GM20431 (cell line): Measurements from ENCODE around the gene SPATA21.

Experiments
- in situ Hi-C: fragments of 300-500 bp; cut with MseI, MboI; formaldehyde crosslinking; loops from one replicate; pipeline ENCODE4 v1.15.0; 2020; ENCODE audit warnings: low sequenced_read_pairs; ENCODE audit not compliant: unreplicated experiment

Gene SPATA21

DNA sequence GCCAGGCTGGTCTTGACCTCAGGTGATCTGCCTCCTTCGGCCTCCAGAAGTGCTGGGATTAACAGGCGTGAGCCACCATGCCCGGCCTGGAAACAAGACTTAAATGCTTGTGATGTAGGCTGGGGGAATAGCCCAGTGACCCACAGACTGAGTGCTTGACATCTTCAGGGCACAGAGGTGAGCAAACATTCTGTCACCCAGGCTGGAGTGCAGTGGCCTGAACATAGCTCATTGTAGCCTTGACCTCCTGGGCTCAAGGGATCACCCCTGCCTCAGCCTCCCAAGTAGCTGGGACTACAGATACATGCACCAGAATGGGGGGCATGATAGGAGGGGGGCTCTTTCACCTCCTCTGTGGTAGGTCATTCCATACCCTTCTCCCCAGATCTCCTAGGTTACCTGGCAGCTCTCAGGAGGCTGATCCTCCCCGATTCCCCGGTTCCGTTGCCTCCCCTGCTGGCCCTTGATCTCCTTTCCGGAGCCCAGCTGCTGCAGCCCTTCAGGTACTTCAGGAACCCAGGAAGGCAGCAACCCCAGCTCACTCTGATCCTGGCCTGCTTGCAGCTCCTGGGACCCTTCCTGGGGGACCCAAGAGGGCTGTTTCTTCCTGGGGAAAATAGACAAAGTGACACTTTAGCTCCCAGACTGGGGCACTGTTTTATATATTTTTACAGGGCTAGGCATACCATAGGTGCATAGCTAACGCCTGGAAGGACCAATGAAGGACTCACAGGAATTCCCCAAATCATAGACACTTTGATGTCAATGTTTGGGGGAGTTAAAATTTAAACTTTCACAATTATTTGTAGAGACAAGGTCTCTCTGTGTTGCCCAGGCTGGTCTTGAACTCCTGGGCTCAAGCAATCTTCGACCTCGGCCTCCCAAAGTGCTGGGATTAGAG, 11.8 kb downstream of the SPATA21 start:
- in situ Hi-C loops, result no loop called here

DNA sequence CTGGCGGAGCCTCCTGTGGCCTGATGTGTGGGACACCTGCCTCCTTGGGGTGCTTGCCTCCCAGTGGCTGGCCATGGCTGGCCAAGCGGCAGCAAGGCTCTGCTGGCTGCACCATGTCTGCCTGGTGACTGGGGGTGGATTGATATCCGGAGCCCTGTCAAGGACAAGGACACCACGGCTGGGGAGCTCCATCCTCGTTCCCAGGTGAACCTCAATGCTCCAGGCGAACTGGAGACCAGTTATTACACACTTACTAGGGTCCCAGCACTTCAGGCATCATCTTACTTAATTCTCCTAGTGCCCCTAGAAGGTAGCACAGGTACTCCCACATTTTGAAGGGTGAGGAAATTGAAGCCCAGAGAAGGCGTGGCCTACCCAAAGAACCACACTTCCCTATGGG, 15.2 kb downstream of the SPATA21 start:
- in situ Hi-C loops, result no loop called here

DNA sequence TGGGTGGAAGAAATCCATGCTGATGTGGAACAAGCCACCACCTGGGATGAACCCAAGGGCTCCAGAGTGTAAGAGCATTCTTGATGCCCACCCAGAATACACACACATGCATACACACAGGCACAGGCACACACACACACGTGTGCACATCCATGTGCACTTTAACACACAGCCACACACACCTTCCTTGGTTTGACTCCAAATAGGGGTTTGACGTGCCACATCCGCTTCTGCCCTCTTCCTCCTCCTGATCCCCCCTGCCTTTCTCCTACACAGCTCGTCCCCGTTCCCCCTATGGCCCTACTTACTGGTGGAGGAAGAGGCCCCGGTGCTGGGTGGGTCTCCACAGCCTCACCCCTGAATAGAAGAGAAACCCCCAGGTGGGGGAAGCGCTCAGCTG, 16.0 kb downstream of the SPATA21 start:
- in situ Hi-C loops, result no loop called here

DNA sequence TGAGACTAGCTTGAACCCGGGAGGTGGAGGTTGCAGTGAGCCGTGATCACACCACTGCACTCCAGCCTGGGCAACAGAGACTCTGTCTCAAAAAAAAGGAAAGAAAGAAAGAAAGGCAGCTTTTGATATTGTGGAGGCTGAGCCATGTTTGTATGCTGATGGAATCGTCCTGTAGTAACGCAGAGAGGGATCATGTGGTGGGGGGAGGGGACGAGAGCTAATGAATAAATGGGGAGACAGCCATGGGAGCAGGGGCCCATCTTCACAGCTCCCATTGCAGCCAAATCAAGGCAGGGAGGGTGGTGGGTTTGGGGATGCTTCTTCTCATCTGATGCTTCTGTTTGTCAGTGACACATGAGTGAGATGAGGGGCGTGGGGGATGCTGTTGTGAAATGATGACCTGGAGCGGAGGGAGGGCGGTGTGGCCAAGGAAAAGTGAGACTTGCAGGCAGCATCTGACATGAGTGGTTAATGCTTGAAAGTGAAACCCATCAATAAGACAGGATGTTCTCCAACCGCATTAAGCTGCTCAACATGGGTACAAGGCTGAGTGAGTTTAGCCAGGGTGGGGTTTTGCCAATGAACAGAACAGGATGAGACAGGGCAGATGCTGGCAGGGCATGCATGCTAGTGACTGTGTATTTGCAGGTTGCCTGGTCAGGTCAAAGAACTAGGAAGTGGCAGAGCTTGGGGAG, 16.7 kb downstream of the SPATA21 start:
- in situ Hi-C loops, result no loop called here

- in situ Hi-C loops, result no loop called here
Measured at GRCh38 chr1:16418823-16419425, 18.3 kb downstream of the SPATA21 start.

- in situ Hi-C loops, result no loop called here
Measured at GRCh38 chr1:16413191-16413590, 24.0 kb downstream of the SPATA21 start.

- in situ Hi-C loops, result no loop called here
Measured at GRCh38 chr1:16410803-16411202, 26.4 kb downstream of the SPATA21 start.

- in situ Hi-C loops, result no loop called here
Measured at GRCh38 chr1:16409536-16410152, 27.6 kb downstream of the SPATA21 start.

DNA sequence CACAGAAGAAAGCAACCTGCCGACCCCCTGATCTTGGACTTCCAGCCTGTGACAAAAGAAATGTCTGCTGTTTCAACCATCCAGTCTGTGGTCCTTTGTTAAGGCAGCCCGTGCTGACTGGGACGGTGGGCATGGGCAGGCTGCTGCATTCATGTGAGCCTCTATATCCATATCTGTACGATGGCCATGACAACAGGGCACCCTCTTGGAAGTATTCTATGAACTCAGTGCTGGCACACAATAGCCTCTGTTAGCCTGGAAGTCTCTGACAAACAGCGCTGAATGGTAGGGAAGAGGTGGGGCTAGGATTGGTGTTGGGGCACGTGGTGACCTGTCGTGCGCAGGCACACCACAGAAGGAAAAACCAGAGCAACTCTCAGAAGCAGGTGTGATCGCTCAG, 30.4 kb downstream of the SPATA21 start:
- in situ Hi-C loops, result no loop called here

- in situ Hi-C loops, result no loop called here
Measured at GRCh38 chr1:16405441-16405840, 31.8 kb downstream of the SPATA21 start.

GRCh38 chr1:16402742-16403141, 34.5 kb downstream of the SPATA21 start:
- in situ Hi-C loops, result no loop called here

DNA sequence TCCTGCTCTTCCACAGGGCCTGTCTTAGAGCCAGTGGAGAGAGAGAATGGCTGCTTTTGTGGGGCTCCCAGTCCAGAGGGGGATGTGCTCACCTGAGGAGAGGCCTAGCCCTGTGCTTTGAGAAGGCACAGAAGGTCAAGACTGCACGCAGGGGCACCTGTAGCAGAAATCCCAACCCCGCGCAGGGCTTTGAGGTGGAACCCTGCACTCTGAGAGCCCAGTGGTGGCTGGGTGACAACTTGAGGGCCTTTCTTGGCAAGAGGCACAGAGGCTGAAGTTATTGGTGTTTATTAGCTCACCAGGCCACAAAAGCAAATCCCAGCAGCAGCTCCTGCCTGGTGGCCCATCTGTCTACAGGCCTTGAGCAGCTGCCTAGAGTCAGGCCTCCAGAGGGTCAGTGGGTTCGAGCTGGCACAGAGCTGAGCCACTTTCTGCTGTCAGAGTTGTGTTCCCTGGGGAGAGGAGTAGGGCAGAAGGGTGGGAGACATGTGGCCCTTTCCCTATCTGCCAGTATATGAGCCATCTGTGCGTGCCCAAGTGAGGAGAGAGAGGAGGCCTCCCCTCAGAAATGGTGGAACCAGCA, 38.8 kb downstream of the SPATA21 start:
- in situ Hi-C loops, result no loop called here

DNA sequence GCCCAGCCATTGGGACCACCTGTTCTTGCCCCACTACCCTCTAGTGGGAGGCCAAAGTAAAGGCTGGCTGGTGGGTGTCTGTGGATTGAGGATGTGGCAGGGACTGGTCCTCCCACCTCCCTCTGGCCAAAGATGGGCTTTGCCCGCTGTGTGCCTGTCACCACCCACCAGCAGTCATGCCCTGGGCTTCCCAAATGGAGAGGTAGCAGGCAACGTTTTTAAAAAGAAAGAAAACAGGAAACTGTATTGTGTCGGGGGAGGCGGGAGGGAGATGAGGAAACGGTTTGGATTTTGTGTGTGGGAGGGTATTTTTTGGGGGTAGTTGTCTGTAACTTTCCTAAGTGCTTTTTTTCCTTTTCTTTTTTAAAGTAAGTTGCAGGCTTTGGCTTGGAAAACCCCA, 40.1 kb downstream of the SPATA21 start:
- in situ Hi-C loops, result no loop called here

- in situ Hi-C loops, result no loop called here
Measured at GRCh38 chr1:16396591-16396990, 40.6 kb downstream of the SPATA21 start.

DNA sequence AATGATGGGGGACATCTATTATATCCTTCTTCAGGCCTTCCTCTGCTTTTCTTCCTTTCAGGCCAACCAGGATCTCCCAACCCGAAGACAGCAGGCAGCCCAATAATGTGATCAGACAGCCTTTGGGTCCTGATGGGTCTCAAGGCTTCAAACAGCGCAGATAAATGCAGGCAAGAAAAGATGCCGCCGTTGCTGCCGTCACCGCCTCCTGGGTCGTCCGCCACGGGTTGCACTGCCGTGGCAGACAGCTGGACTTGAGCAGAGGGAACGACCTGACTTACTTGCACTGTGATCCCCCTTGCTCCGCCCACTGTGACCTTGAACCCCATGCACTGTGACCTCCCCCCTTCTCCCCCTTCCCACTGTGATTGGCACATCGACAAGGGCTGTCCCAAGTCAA, 42.2 kb downstream of the SPATA21 start:
- in situ Hi-C loops, result no loop called here

DNA sequence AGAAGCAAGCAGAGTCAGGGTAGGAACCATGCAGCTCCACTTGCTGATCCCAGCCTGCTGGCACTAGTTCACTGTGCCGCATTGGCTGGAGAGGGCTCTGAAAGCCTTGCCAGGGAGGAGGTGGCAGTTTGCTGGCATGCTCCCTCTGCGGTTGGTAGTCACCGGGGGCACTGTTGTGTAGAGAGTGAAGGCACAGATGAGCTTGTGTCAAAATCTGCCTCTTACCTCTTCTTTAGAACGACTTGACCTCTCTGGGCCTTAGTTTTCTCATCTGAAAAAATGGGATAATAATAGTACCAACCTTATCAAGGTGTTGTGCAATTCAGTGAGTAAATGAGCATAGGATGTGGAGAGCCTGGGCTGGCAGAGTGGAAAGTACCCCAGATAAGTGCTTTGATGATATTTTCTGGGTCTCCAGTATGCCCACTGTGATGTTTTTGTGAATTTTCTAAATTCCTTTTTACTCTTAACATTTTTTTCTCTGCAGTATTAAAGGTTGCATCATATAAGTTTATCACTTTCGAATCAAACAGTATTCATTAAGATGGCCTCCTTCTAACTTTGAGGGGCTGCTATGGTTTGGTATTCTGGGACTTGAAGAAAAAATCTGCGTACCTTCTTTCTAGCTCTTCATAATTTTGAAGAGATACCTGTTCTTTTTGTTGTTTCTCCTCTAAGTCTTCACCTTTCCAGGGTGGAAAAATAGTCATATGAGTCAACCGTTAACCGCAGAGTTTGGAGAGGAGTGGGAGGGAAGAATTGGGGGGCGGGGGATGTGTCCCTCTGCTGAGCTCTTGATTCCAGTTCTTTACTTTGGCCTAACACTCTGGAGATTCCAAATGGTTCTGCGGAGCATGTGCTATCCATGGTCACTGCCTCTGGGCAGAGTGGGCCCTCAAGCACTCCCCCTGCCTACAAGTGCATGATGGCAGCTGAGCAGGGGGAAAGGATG, 43.4 kb downstream of the SPATA21 start:
- in situ Hi-C loops, result no loop called here

DNA sequence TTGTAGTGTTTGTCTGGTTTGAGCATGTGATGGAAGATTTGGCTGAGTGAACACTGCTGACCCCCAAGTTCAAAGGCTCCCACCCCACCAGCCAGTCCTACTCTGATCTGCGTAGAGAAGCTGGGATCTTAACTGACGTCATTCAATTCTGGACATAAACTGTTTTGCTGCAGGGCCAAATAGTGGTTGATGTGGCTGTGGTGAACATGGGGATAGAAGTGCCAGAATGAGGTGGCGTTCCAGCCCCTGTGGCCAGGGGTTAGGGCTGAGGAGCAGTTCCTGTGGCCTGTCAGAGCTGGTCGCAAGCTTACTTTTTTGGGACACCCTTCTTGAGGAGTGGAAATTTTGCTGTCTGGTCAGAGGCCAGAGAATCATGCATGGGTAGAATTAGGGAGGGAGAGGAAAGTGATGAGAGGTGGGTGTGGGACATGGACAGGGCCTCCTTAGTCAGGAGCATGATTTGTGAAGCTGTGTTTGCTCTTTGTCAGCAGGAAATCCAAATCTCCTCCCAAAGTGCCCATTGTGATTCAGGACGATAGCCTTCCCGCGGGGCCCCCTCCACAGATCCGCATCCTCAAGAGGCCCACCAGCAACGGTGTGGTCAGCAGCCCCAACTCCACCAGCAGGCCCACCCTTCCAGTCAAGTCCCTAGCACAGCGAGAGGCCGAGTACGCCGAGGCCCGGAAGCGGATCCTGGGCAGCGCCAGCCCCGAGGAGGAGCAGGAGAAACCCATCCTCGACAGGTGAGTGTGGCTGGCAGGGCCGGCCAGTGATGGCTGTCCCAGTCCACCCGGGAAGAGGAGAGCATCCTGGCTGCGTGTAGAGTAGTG, 44.3 kb downstream of the SPATA21 start:
- in situ Hi-C loops, result no loop called here

DNA sequence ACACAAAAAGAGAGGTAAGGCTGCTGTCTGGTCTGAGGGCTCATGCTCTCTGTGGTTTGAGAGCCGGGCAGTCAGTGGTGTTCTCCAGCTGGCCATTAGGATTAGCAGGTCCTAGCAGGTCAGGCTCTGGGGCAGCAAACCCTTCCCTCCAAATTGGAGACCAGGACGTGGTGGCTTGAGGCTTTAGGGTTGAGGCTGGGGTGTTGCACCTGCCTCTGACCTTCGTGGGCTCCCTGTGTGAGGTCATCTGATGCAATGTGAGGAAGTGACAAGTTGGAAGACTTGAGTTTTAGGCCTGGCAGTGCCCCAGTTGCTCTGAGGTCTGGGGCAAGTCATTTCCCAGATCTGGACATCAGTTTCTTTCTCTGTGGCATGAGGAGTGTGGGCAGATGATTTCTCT, 45.8 kb downstream of the SPATA21 start:
- in situ Hi-C loops, result no loop called here
